ENCODE results near the gene COL4A2.

The COL4A2 gene

GRCh38 chr13:110445722-110446574 lies 138.9 kb downstream of the COL4A2 start:
- Histone ChIP-seq H3K27me3 (0 out of 22 replicates have a peak, but pooled peaks cover 0 to 1% (median 0%) of the 10 kb centered on the region in 11 experiments), H3K9ac (peak overlapping the region in 5 of 11 experiments; percentile 4 to 49 (median 8); a peak in 3 of 22 replicates), H3K27ac (peak overlapping the region in 9 of 11 experiments; percentile 5 to 62 (median 36); a peak in 12 of 22 replicates), H3K4me2 (peak overlapping the region; percentile 55 to 86 (median 71)), H3K36me3 (no peaks in the 10 kb centered on the region), H3K4me1 (peaks cover 35 to 55% (median 40%) of the 10 kb centered on the region in 10 experiments), H4K20me1 (peaks cover 0 to 30% (median 0%) of the 10 kb centered on the region in 11 experiments; a peak in 2 of 22 replicates), H3K9me3 (replicated peaks in 1 of 11) (no peaks in the 10 kb centered on the region), H3K4me3 (no peak overlapping the region)
- TF ChIP-seq Cebpa-rat (IDR thresholded peaks at IDR 0.05), result no peak

- no peak for TF ChIP-seq Cebpa-rat (IDR thresholded peaks at IDR 0.05)
- Histone ChIP-seq H4K20me1 (peaks cover 0 to 30% (median 0%) of the 10 kb centered on the region in 11 experiments; a peak in 2 of 22 replicates), H3K27me3 (no peaks in the 10 kb centered on the region), H3K4me1 (peaks cover 35 to 61% (median 40%) of the 10 kb centered on the region in 10 experiments), H3K27ac (peak overlapping the region in 1 of 11 experiments; percentile 60; a peak in 1 of 22 replicates), H3K9ac (0 out of 22 replicates have a peak overlapping the region, but pooled peaks of 2 of the 11 experiments have one; percentile 7 to 49), H3K4me2 (peak overlapping the region; percentile 55 to 86 (median 71)), H3K4me3 (no peak overlapping the region), H3K9me3 (replicated peaks in 1 of 11) (no peaks in the 10 kb centered on the region), H3K36me3 (no peaks in the 10 kb centered on the region)
These were observed 139.4 kb downstream of the COL4A2 start for GRCh38 chr13:110446575-110446890.

GRCh38 chr13:110447058-110447511 lies 140.0 kb downstream of the COL4A2 start:
- H3K4me1 ChIP-seq, result peaks cover 35 to 61% (median 40%) of the 10 kb centered on the region in 10 experiments
- H3K9ac ChIP-seq, result 0 out of 22 replicates have a peak overlapping the region, but pooled peaks of 1 of the 11 experiments have one; percentile 7
- H3K9me3 ChIP-seq (replicated peaks in 1 of 11), result no peaks in the 10 kb centered on the region
- no peak overlapping the region for H3K27ac ChIP-seq
- H3K36me3 ChIP-seq, result no peaks in the 10 kb centered on the region
- H3K4me2 ChIP-seq, result peak overlapping the region in 3 of 11 experiments; percentile 55 to 77 (median 71); a peak in 8 of 22 replicates
- peaks cover 0 to 30% (median 0%) of the 10 kb centered on the region in 11 experiments; a peak in 2 of 22 replicates for H4K20me1 ChIP-seq
- no peaks in the 10 kb centered on the region for H3K27me3 ChIP-seq
- TF ChIP-seq Cebpa-rat (IDR thresholded peaks at IDR 0.05), result no peak
- no peak overlapping the region for H3K4me3 ChIP-seq

- TF ChIP-seq Cebpa-rat (IDR thresholded peaks at IDR 0.05), result no peak
- H3K4me1 ChIP-seq, result peaks cover 34 to 61% (median 40%) of the 10 kb centered on the region in 10 experiments
- H3K27ac ChIP-seq, result no peak overlapping the region
- H4K20me1 ChIP-seq, result peaks cover 0 to 29% (median 0%) of the 10 kb centered on the region in 11 experiments; a peak in 2 of 22 replicates
- H3K4me2 ChIP-seq, result no peak overlapping the region
- no peak overlapping the region for H3K9ac ChIP-seq
- H3K4me3 ChIP-seq, result no peak overlapping the region
- H3K27me3 ChIP-seq, result no peaks in the 10 kb centered on the region
- H3K36me3 ChIP-seq, result no peaks in the 10 kb centered on the region
- no peaks in the 10 kb centered on the region for H3K9me3 ChIP-seq (replicated peaks in 1 of 11)
These were observed 140.7 kb downstream of the COL4A2 start for GRCh38 chr13:110447801-110448200.

- no peaks in the 10 kb centered on the region for H3K9me3 ChIP-seq (replicated peaks in 1 of 11)
- H4K20me1 ChIP-seq, result peaks cover 0 to 25% (median 0%) of the 10 kb centered on the region in 11 experiments; a peak in 2 of 22 replicates
- no peak overlapping the region for H3K9ac ChIP-seq
- no peak overlapping the region for H3K4me2 ChIP-seq
- no peak overlapping the region for H3K4me3 ChIP-seq
- H3K27me3 ChIP-seq, result no peaks in the 10 kb centered on the region
- H3K36me3 ChIP-seq, result no peaks in the 10 kb centered on the region
- TF ChIP-seq Cebpa-rat (IDR thresholded peaks at IDR 0.05), result no peak
- peaks cover 30 to 56% (median 35%) of the 10 kb centered on the region in 10 experiments for H3K4me1 ChIP-seq
- H3K27ac ChIP-seq, result no peak overlapping the region
These were observed 141.1 kb downstream of the COL4A2 start for GRCh38 chr13:110448230-110448629.

- H3K9me3 ChIP-seq (replicated peaks in 1 of 11), result no peaks in the 10 kb centered on the region
- no peaks in the 10 kb centered on the region for H3K27me3 ChIP-seq
- H3K4me2 ChIP-seq, result peak overlapping the region in 2 of 11 experiments; percentile 56 to 59; a peak in 3 of 22 replicates
- no peak overlapping the region for H3K4me3 ChIP-seq
- H3K4me1 ChIP-seq, result peaks cover 25 to 53% (median 31%) of the 10 kb centered on the region in 10 experiments
- H3K36me3 ChIP-seq, result no peaks in the 10 kb centered on the region
- H4K20me1 ChIP-seq, result peaks cover 0 to 21% (median 0%) of the 10 kb centered on the region in 11 experiments; a peak in 2 of 22 replicates
- H3K27ac ChIP-seq, result no peak overlapping the region
- no peak overlapping the region for H3K9ac ChIP-seq
- TF ChIP-seq Cebpa-rat (IDR thresholded peaks at IDR 0.05), result no peak
These were observed 141.6 kb downstream of the COL4A2 start for GRCh38 chr13:110448677-110449076.

- Histone ChIP-seq H3K4me3 (no peak overlapping the region), H3K9ac (no peak overlapping the region), H3K4me2 (peak overlapping the region in 4 of 11 experiments; percentile 4 to 59 (median 31); a peak in 4 of 22 replicates), H3K27ac (no peak overlapping the region), H3K9me3 (replicated peaks in 1 of 11) (no peaks in the 10 kb centered on the region), H4K20me1 (peaks cover 0 to 15% (median 0%) of the 10 kb centered on the region in 11 experiments; a peak in 2 of 22 replicates), H3K27me3 (no peaks in the 10 kb centered on the region), H3K4me1 (peaks cover 19 to 57% (median 23%) of the 10 kb centered on the region in 10 experiments), H3K36me3 (no peaks in the 10 kb centered on the region)
- no peak for TF ChIP-seq Cebpa-rat (IDR thresholded peaks at IDR 0.05)
These were observed 142.3 kb downstream of the COL4A2 start for GRCh38 chr13:110449219-110450015.

- no peak for TF ChIP-seq Cebpa-rat (IDR thresholded peaks at IDR 0.05)
- Histone ChIP-seq H3K9me3 (replicated peaks in 1 of 11) (no peaks in the 10 kb centered on the region), H3K9ac (no peak overlapping the region), H3K27ac (no peak overlapping the region), H3K4me2 (0 out of 22 replicates have a peak overlapping the region, but pooled peaks of 1 of the 11 experiments have one; percentile 28), H3K36me3 (no peaks in the 10 kb centered on the region), H4K20me1 (peaks cover 0 to 12% (median 0%) of the 10 kb centered on the region in 11 experiments; a peak in 2 of 22 replicates), H3K4me1 (peaks cover 13 to 58% (median 16%) of the 10 kb centered on the region in 10 experiments), H3K4me3 (no peak overlapping the region), H3K27me3 (no peaks in the 10 kb centered on the region)
These were observed 143.2 kb downstream of the COL4A2 start for GRCh38 chr13:110450016-110450900.
